ENCODE measurements around the gene NDUFB11.

The NDUFB11 gene

DNA sequence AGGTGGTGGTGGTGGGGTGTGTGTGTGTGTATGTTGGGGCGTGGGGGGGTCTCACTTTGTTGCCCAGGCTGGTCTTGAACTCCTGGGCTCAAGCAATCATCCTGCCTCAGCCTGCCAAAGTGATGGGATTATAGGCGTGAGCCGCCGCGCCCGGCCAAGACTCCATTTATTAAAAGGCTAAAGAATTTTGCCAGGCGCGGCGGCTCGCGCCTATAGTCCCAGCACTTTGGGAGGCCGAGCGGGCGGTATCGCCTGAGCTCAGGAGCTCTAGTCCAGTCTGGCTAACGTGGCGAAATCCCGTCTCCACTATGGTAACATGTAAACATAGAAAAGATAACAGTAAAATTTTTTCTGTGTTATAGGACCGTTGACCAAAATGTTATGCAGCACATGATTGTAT is 45.4 kb upstream of the NDUFB11 start:
- ChIA-PET CTCF (interaction anchor here (0.7 to 2.4 kb wide), 3 partner anchors 28 to 194 kb away, joined by 3 to 13 read pairs (median 5); partner anchors contain the start of gene RBM10), POLR2A (interaction anchor here (1.4 kb wide), 1 partner anchor 43 kb away, joined by 3 read pairs; the partner anchor contains the start of gene USP11)
- DNase-seq (ENCODE audit: extremely low spot score): no peak
- TF ChIP-seq, protein P1, sequence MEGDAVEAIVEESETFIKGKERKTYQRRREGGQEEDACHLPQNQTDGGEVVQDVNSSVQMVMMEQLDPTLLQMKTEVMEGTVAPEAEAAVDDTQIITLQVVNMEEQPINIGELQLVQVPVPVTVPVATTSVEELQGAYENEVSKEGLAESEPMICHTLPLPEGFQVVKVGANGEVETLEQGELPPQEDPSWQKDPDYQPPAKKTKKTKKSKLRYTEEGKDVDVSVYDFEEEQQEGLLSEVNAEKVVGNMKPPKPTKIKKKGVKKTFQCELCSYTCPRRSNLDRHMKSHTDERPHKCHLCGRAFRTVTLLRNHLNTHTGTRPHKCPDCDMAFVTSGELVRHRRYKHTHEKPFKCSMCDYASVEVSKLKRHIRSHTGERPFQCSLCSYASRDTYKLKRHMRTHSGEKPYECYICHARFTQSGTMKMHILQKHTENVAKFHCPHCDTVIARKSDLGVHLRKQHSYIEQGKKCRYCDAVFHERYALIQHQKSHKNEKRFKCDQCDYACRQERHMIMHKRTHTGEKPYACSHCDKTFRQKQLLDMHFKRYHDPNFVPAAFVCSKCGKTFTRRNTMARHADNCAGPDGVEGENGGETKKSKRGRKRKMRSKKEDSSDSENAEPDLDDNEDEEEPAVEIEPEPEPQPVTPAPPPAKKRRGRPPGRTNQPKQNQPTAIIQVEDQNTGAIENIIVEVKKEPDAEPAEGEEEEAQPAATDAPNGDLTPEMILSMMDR (IDR thresholded peaks at IDR 0.05; ENCODE audit: control extremely low read depth, extremely low read depth, low read depth, missing control alignments): no peak

DNA sequence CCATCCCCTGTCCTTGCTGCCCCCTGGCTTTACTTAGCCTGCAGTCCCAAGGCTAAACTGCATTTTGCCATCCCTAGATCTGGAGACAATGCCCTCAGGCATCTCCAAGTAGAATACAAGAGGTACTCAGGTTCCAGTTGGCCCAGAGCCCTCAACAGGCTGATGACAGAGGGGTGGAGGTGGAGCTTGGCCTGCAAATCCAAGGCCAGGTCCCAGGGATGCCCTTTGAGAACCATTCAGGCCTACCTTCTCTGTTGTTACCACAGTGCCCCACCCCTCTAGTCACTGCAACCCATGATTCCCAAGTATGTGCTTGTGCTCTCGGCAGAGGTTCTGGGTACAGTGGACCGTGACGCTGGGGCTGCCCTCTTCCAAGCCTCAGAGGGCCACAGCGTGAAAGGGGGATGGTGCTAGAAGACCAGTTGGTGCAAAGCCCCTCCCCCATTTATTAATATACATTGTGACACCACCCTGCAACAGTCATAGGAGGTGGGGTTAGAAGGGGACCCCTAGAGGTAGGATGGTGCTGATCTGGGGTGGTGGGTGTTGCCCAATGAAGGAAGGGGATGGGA is 42.7 kb upstream of the NDUFB11 start:
- no peak for DNase-seq (ENCODE audit: extremely low spot score)

DNA sequence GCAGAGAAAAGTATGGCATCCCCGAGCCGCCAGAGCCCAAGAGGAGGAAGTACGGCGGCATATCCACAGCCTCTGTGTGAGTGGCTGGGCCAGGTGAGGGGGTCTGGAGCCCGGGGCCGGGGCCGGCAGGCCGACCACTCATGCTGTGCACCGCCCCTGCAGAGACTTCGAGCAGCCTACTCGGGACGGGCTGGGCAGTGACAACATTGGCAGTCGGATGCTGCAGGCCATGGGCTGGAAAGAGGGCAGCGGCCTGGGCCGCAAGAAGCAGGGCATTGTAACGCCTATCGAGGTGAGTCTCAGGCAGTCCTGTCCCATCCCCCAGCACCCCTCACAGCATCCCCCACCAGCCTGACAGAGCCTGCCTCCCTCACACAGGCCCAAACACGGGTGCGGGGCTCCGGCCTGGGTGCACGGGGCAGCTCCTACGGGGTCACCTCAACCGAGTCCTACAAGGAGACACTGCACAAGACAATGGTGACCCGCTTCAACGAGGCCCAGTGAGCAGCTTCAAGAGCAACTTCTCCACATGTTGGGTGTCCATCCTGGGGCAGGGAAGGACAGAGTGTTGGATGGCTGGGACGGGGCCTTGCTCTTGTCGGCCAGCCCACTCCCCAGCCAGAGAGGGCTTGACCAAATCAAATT is 41.7 kb upstream of the NDUFB11 start:
- CTCF ChIA-PET: interaction anchor here (0.6 kb wide), 1 partner anchor 794 kb away, joined by 3 read pairs; no protein-coding TSS in a partner anchor
- no peak for DNase-seq (ENCODE audit: extremely low spot score)
- POLR2A ChIA-PET: no interaction called here
- TF ChIP-seq, protein P1 (IDR thresholded peaks at IDR 0.05; ENCODE audit: control extremely low read depth, extremely low read depth, low read depth, missing control alignments): no peak

More for the DNA sequence above, 42.7 kb upstream of the NDUFB11 start:
- ChIA-PET POLR2A (no interaction called here), CTCF (interaction anchor here (0.6 to 1.5 kb wide), 2 partner anchors 42 to 795 kb away, joined by 3 to 5 read pairs; partner anchors contain the start of genes NDUFB11 and RBM10)
- TF ChIP-seq, protein P1 (IDR thresholded peaks at IDR 0.05; ENCODE audit: control extremely low read depth, extremely low read depth, low read depth, missing control alignments): no peak

DNA sequence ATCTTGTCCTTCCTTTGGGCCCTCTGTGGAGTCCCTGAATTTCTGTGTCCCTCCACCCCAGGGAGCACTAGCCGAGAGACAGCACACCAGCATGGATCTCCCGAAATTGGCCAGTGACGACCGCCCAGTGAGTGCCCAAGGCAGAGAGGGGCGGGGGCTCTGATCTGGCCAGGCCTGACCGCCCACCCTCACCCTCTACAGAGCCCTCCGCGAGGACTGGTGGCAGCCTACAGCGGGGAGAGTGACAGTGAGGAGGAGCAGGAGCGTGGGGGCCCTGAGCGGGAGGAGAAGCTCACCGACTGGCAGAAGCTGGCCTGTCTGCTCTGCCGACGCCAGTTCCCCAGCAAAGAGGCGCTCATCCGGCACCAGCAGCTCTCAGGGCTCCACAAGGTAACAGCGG is 40.7 kb upstream of the NDUFB11 start:
- no peak for DNase-seq (ENCODE audit: extremely low spot score)
- TF ChIP-seq, protein P1 (IDR thresholded peaks at IDR 0.05; ENCODE audit: control extremely low read depth, extremely low read depth, low read depth, missing control alignments): no peak
- CTCF ChIA-PET: no interaction called here
- POLR2A ChIA-PET: no interaction called here

DNA sequence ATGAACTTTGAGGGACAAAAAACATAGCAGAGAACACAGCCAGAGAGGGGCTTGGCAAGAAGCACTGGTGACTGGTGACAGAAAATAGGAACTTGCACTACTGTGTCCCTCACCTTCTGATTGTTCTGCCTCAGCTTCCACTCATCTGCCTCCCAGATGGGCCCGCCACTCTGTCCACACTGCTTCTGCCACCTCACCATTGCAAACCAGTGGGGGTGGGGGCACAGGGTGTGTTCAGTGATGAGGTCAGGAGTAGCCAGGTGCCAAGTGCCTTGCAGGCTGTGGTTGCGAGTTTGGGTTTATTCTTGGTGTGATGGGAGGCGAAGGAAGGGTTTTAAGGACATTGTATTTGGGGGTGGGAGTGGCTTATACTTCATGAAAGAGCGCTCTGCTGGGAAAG is 40.0 kb upstream of the NDUFB11 start:
- TF ChIP-seq, protein P1 (IDR thresholded peaks at IDR 0.05; ENCODE audit: control extremely low read depth, extremely low read depth, low read depth, missing control alignments): no peak
- CTCF ChIA-PET: no interaction called here
- no peak for DNase-seq (ENCODE audit: extremely low spot score)
- POLR2A ChIA-PET: no interaction called here

DNA sequence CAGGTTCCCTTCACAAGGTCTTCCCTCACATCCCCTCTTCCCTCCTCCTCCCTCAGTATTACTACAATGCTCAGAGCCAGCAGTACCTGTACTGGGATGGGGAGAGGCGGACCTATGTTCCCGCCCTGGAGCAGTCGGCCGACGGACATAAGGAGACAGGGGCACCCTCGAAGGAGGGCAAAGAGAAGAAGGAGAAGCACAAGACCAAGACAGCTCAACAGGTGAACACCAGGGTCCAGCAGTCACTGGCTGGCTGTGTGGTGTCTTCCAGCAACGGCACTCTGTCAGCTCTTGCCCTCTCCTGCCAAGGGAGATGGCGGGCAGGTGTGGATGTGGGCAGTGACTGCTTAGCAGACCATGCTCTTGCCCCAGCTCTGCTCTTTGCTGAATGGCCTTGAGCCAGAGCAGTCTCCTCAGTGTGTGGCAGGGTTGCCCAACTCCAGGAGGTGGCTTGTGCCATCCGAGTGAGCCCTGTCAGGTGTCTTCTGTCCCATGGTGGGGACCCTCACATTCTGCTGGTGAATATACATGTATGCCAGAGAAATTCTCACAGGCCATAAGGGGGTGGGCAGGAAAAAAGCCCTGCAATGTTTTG is 37.7 kb upstream of the NDUFB11 start:
- CTCF ChIA-PET: no interaction called here
- POLR2A ChIA-PET: no interaction called here
- TF ChIP-seq, protein P1 (IDR thresholded peaks at IDR 0.05; ENCODE audit: control extremely low read depth, extremely low read depth, low read depth, missing control alignments): no peak
- no peak for DNase-seq (ENCODE audit: extremely low spot score)
